HG03565 (cell line): Measurements from ENCODE around the gene CEP170.
"Not testable (repeated sequence)": the region's sequence is repeated elsewhere in the genome, so short reads cannot be mapped to it uniquely, and the experiment has no call there.

Experiments
- ATAC-seq: cut with Tn5 transposase; IDR thresholded peaks from one replicate; pipeline ENCODE4 v1.9.1; 2021; ENCODE audit warnings: mild to moderate bottlenecking, moderate library complexity; ENCODE audit not compliant: unreplicated experiment

The CEP170 gene

DNA sequence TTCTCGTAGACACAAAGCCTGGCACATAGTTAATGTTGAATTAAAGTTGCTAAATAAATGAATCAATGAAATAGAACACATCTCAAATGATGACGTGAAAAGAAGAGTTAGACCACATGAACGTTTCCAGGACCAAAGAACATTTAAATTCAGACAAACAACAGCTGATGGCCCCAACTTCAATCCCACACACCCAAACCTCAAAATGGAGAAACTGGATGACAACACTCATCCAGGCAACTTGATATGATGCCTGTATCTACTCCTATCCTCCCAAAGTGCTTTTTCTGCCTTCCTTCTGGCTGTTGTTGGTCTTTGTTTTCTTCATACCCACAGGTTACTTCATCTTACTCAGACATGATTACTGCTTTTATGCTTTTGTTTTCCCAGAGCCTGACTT, 71.9 kb downstream of the CEP170 start:
- not testable (repeated sequence) for ATAC-seq

DNA sequence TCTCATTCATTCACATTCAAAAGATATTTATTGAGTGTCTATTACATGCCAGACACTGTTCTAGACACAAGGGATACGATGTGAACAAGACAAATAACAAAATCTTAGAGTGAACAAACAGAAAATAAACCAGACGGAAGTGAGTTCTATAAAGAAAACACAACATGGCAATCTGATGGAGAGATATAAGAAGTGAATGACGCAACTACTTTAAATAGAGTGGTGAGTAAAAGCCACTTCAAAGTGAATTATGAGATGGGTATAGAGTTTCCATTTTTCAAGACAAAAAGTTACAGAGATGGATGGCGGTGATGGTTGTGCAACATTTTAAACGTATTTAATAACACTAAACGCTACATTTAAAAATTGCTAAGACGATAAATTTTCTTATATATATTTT, 75.4 kb downstream of the CEP170 start:
- ATAC-seq: no peak

DNA sequence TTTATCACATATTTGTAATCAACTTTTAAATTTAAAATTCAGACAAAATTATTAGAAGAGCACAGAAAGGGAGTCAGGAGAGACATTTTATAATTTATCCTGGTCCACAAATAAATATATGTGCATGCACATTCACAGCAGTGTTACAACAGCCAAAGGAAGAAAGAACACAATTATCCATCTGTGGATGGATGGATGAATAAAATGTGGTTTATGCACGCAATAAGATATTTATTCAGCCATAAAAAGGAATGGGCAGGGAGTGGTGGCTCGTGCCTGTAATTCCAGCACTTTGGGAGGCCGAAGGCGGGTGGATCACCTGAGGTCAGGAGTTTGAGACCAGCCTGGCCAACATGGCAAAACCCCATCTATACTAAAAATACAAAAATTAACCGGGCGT, 77.3 kb downstream of the CEP170 start:
- ATAC-seq: not testable (repeated sequence)

DNA sequence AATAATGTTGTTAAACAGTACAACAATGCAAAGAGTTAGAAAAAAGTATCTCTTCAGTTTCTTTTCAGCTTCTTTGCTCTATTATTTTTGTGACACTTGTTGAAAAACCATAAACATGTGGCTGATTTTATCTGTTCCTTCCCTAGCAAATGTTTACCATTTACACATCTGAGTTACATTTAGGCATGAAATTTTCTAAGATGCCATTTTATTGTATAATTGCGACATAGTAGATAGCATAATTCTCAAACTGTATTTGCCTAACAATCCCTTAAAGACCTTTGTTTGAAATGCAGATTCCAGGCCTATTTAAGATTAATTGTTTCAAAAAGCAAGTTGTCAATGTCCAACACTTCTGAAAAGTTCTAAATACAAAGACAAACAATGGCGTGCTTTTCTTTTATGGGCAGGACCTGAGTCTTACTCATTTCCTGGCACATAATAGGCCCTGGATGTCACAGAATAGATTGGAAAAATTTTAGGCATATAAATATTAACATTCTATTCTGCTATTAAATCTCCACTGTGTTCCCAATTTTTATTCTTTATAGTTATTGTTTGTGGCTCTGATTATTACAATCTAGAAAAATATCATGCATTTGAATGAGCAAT, 81.2 kb downstream of the CEP170 start:
- not testable (repeated sequence) for ATAC-seq

DNA sequence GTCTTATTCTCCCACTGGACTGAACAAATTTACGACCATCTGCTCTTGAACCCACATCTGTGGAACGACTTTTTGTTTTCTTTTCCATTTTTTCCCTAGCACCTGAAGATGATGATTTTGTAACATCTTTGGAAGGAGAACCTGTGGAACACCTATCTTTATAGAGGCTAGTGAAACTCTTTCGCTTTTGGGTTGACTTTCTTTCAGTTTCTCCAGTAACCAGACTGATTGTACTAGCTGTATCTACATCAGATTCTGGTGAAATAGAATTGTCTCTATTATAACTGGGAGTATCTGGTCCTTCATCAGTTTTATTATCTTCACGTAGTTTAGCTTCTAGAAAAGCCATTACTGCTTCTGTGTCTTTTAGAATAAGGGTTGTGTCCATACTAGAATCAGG, 90.2 kb downstream of the CEP170 start:
- not testable (repeated sequence) for ATAC-seq

DNA sequence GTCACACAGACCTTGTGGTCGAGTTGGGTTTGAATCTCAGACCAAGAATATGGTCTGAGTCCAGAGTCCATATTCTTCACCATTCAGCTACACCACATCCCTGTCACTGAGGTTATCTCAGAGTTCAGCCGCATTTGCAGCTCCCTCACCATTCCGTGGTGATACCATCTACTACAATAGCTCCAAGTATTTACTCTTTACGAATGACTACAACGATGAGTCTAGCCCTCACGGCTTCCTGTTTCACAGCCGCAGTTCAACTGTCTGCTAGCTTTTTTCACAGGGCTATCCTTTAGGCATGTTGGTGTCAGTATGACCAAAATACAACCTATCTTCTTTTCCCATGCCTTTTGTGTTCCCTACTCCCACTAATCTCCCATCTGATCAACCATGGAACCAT, 104.2 kb downstream of the CEP170 start:
- ATAC-seq: not testable (repeated sequence)

DNA sequence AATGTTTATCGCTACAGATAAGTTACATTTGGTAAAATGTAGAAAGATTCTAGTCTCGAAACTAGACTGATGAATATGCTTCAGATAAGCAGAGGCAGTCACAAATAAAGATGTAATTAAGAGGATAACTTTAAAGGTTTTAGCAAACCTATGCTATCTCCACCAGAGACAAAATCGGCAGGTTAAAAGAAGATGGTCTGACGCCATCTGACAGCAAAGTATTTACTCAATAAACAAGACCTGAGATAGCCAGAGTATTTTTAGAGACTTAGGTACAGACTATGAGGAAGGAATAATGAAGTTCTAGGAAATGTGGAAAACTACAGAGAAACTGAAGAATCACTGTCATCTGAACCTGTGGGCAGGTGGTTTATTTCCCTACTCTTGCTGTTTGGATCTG, 106.0 kb downstream of the CEP170 start:
- ATAC-seq: not testable (repeated sequence)

DNA sequence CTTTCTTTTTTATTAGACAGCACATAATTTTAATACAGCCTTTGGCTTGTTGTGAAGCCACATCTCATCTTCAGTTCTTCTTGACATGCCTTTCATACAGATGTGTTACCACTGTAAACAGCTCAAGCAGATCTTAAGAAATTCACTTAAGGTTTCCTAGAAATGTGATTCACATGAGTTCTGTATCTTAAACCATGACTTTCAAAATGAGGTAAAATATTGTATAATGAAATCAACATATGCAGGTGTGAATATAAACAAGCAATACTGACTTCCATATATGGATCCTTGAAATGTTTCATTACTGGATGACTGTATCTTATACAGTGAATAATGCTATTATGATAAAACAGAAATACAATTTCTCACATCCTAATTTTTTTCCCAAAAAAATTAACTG, 107.7 kb downstream of the CEP170 start:
- ATAC-seq: not testable (repeated sequence)

DNA sequence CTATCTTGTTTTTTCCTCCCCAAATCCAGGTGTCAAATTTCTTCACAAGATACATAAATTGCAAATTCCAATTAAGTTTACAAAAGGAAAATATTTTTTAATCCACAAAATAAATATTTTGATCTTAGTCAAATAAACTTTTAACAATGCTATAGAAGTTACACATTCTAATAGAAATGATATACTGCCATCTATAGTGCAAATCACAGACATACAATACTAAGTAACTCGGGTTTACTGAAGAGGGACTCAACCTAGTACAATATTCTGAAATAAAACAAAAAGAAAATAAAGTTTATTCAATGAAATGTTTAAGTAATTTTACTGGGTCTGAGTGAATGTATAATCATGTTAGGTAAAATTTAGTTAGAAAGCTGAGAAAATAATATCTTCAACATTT, 114.6 kb downstream of the CEP170 start:
- not testable (repeated sequence) for ATAC-seq

DNA sequence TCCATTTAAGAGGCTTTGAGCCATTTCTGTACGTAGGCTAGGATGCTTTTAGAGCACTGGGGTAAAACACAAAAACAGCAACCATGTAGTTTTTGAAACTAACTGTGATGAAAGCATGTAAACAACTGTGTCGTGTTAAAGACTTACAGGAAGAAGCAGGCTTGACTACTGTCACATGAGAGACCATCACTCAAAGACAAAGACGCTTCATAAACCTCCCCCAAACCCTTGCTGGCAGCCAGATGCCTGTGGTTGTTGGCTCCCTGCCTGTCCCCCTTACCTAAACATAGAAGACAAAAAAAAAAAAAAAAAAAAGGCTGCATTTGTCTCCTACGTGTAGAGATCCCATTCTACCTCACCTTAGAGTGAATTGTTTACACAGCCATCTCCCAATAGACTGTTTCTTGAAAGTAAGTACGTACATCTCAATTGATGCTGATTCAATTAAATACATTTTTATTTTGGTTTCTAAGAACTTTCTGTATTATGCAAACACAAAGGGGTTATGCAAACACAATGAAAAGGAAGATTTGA, 132.1 kb downstream of the CEP170 start:
- not testable (repeated sequence) for ATAC-seq

DNA sequence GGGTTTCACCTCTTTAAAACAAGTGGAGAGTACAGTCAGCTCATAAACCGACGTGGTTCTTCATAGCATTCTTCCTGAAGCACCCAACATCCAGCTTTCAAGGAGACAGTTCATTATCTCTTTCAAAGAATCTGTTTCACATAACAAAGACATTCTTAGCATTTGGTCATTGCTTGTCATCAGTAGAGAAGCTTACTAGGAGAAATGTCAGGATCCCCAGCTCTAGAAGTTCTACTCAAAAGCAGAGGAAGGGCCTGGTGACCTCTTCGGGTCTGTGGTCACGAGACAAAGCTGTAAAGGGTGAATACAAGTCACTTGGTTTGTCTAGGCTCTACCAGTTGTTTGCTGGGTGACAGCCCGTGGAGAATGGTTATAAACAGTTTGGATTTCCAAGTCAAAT, 133.1 kb downstream of the CEP170 start:
- ATAC-seq: not testable (repeated sequence)

DNA sequence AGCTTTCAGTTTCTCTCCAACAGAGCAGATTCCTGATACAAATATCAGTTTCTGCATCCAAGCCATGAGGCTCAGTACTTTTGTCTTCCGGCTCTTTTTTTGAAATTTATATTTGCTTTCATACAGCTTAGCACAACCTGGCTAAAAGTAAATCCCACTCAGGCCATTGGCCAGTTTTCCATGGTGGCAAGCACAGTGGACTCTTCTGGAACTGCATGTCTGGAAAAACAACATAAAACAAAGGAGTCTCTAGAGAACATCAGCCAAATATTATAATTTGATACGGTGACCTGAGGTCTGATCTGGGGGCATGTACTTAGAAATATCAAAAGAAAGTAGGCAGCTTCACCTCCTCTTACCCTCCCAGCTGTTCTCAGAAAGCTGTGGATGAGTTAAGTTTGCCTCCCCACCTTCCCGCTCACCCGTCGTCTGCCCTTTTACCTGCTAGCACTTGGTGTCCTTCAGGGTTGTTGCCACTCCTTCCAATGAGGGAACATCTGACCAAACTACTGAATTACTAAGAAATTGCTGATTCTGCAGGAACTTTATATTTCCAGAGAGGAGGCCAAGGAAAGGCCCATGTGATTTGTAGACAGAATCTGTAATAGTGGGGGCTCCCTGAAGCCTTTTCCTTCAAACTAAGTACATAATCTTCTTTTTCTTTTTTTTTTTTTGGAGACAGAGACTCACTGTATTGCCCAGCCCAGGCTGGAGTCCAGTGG, 136.3 kb downstream of the CEP170 start:
- ATAC-seq: not testable (repeated sequence)

DNA sequence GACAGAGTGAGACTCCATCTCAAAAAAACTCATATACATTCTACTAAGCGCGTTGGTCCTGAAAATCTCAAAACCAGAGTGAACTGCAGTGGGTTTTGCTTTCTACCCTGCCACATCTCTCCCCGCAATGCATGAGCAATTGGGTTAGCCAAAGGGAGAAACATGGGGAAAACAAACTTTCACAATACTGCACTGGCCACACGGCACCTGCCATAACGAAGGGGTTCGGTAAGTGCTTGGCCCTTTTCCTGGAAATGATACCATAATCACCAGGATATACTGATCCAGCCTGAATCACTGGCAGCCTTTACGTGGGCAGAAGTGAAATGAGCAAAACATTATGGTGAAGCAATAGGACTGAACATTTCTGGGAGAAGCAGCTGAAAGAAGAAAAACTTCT, 138.9 kb downstream of the CEP170 start:
- not testable (repeated sequence) for ATAC-seq

DNA sequence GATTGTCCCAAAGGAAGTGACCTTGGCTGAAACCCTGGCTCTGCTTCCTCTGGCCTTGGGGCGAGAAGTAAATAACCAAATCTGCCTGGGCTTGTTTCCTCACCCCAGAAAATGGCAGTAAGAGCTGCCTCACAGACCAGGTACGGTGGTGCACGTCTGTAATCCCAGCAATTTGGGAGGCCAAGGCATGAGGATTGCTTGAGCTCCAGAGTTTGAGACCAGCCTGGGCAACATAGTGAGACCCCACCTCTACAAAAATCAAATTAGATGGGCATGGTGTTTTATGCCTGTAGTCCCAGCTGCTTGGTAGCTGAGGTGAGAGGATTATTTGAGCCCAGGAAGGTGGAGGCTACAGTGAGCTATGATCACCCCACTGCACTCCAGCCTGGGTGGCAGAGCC, 140.3 kb downstream of the CEP170 start:
- not testable (repeated sequence) for ATAC-seq

DNA sequence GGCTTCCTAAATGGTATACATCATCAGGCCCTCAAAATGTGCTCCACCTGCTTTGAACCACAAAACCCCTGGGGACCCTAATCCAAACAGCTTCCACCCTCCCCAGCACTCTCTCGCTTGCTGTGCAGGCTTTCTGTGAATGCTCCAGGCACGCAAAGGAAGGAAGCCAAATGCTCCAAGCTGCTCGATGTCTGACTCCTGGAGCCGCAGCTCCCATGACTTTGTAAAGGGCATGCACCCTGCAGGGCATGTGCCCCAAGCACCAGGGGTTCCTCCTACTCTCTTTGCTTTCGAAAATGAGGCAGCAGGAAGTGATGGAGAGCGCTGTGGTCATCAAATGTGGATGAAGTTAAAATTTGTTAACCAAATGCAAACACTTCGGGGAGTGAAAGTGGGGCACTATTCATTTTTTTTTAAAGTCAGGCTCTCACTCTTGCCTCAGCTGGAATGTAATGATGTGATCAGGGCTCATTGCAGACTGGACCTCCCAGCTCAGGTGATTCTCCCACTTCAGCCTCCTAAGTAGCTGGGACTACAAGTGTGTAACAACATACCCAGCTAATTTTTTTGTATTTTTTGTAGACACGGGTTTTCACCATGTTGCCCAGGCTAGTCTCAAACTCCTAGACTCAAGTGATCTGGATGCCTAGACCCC, 140.9 kb downstream of the CEP170 start:
- ATAC-seq: peak; percentile 82

DNA sequence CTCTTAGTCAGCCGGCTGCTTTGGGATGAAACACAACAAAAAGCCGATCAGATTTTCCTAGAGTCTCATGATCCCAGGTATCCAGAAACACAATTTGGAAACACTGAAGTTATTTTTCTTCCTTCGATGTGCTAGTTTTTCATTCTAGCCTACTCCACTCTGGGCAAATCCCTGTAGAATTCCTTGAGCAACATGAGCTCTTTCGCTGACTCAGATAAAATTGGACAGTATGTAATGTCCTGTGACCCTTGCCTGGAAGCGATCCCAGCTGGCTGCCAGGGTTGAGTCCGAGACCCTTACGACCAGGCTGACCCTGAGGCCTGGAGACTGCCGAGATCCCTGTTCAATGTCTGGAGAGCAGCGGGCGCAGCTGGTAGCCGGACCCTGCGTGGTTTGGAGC, 147.9 kb downstream of the CEP170 start:
- not testable (repeated sequence) for ATAC-seq

DNA sequence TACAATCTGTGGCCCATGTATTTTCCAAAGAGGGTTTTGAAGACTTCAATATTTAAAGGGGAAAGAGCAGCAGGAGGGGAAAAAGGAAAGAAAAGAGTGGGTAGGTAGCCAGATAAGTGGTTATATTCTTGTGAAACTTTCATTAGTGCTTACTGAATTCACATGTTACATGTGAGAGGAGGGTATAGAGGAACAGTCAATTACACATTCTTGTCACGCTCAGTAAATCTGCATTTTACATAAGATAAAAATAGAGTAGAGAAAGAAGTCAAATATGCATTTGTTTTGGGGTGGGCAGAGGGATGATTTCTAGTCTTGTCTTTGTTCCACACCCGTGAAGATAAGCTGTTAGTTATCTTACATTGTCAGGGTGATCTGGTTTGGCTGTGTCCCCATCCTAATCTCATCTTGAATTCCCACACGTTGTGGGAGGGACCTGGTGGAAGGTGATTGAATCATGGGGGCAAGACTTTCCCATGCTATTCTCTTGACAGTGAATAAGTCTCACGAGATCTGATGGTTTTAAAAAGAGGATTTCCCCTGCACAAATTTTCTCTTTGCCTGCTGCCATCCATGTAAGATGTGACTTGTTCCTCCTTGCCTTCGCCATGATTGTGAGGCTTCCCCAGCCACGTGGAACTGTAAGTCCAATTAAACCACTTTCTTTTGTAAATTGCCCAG, 149.3 kb downstream of the CEP170 start:
- not testable (repeated sequence) for ATAC-seq

DNA sequence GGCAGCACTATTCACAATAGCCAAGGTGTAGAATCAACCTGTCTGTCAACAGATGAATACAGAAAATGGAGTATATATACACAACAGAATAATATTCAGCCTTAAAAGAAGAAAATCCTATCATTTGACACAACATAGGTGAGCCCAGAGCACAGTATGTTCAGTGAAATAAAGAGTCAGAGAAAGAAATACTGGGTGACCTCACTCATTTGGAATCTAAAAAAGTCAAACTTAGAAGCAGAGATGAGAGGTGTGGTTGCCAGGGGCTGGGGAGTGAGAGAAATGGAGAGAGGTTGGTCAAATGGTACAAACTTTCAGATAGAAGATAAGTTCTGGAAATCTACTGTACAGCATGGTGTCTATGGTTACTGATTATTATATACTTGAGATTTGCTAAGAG, 150.0 kb downstream of the CEP170 start:
- ATAC-seq: not testable (repeated sequence)

DNA sequence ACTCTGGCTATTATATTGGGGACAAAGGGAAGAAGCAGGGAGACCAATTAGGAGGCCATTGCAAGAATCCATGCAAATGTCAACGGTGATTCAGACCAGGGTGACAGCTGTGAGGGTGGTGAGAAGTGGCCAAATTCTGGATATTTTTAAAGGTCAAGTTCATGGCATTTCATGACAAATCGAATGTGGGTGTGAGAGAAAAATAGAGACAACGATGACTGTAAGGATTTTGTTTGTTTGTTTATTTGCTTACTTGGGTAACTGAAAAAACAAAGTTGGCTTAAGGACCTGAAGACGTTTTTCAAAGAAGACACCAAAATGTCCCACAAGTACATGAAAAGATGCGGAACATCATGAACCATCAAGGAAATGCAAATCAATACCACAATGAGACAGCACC, 150.6 kb downstream of the CEP170 start:
- ATAC-seq: not testable (repeated sequence)

DNA sequence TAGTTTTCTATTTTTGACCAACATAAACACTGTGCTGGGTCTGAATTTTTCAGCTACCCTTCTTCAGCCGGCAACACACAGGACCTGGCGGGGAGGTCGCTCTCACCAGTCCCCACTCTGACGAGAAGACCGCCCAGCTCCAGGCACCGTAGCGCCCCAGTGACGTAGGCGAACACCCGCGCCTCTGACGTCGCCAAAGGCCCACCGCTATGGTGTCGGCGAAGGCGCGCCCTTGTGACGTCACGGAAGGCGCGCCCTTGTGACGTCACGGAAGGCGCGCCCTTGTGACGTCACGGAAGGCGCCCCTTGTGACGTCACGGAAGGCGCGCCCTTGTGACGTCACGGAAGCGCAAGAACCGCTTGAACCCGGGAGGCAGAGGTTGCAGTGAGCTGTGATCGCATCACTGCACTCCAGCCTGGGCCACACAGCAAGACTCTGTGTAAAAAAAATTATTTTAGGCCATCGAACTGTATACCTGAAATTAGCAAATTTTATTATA, 153.5 kb downstream of the CEP170 start:
- peak; percentile 88 for ATAC-seq

DNA sequence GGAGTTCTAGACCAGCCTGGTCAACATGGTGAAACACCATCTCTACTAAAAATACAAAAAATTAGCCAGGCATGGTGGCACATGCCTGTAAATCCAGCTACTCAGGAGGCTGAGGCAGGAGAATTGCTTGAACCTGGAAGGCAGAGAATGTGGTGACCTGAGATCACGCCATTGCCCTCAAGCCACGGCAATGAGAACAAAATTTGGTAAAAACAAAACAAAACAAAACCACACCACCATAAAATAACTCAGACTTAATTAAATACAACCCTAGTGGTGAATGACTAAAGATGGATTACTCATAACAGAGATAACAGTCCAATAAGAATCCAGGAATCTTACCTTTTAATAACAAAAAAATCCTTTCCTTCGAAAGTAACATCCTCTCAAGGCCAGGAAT, 167.7 kb downstream of the CEP170 start:
- not testable (repeated sequence) for ATAC-seq
